HepG2 (cell line): ENCODE results near the gene C16orf54. TPM values are rescaled to one million over a fixed set of nuclear protein-coding genes. Genes with fewer than 3 reads are reported as not detected.

Experiments used
- AHDC1 ChIP-seq: sonication (generic); formaldehyde crosslinking; IDR thresholded peaks from 2 replicates; pipeline ENCODE4 v1.5.1; 2020; ENCODE audit warnings: mild to moderate bottlenecking, missing genetic modification reagents, borderline replicate concordance
- ATF2 ChIP-seq: sonication (generic); formaldehyde crosslinking; IDR thresholded peaks from 2 replicates; pipeline ENCODE4 v1.4.0; 2020; ENCODE audit warnings: missing genetic modification reagents
- ATF7 ChIP-seq, 2 experiments: fragments of 450-650 bp in 1 of 2; sonication (generic) in 1 of 2; formaldehyde crosslinking in 1 of 2; IDR thresholded peaks; 2 replicates each; pipeline versions ENCODE4 v1.4.0 to v1.6.1; 2016 to 2020; ENCODE audit warnings: antibody characterized with exemption in 1 of 2, mild to moderate bottlenecking in 1 of 2, missing genetic modification reagents in 1 of 2
- CEBPB ChIP-seq: IDR thresholded peaks from 2 replicates; pipeline ENCODE4 v1.6.1; 2011; ENCODE audit warnings: low read depth, low read length, improper control_type of control experiment, borderline replicate concordance
- ERF ChIP-seq: IDR thresholded peaks from 2 replicates; pipeline ENCODE4 v1.6.1; 2018; ENCODE audit warnings: missing biosample characterization, missing genetic modification reagents
- HMG20B ChIP-seq: conservative IDR thresholded peaks from 2 replicates; pipeline ENCODE4 v1.6.1; 2016; ENCODE audit warnings: missing genetic modification reagents, missing compliant biosample characterization
- IRF2 ChIP-seq: IDR thresholded peaks from 2 replicates; pipeline ENCODE4 v1.6.1; 2018; ENCODE audit warnings: missing genetic modification reagents, missing compliant biosample characterization
- SIN3B ChIP-seq: fragments of 150-350 bp; IDR thresholded peaks from 2 replicates; pipeline ENCODE4 v1.6.1; 2014; ENCODE audit warnings: low read length
- SKI ChIP-seq: fragments of 450-650 bp; IDR thresholded peaks from one replicate; pipeline ENCODE4 v1.6.1; 2018; ENCODE audit warnings: mild to moderate bottlenecking; ENCODE audit not compliant: partially characterized antibody
- SOX5 ChIP-seq: IDR thresholded peaks from 2 replicates; pipeline ENCODE4 v1.6.1; 2016; ENCODE audit warnings: borderline replicate concordance
- UBTF ChIP-seq: sonication (generic); formaldehyde crosslinking; IDR thresholded peaks from 2 replicates; pipeline ENCODE4 v1.4.0; 2020; ENCODE audit warnings: mild to moderate bottlenecking, missing genetic modification reagents
- ZFX ChIP-seq: sonication (generic); formaldehyde crosslinking; IDR thresholded peaks from 2 replicates; pipeline ENCODE4 v1.4.0; 2020; ENCODE audit warnings: mild to moderate bottlenecking, low read depth, missing genetic modification reagents, moderate library complexity
- ZKSCAN8 ChIP-seq: IDR thresholded peaks from 2 replicates; pipeline ENCODE4 v1.6.1; 2016; ENCODE audit warnings: borderline replicate concordance, missing genetic modification reagents, missing compliant biosample characterization
- ZNF12 ChIP-seq: sonication (generic); formaldehyde crosslinking; IDR thresholded peaks from 2 replicates; pipeline ENCODE4 v1.5.0; 2020; ENCODE audit warnings: missing genetic modification reagents
- ZNF354B ChIP-seq: sonication (generic); formaldehyde crosslinking; IDR thresholded peaks from 2 replicates; pipeline ENCODE4 v1.8.0; 2022; ENCODE audit warnings: mild to moderate bottlenecking, missing genetic modification reagents
- ZNF446 ChIP-seq: sonication (generic); formaldehyde crosslinking; IDR thresholded peaks from 2 replicates; pipeline ENCODE4 v1.5.0; 2020; ENCODE audit warnings: mild to moderate bottlenecking, missing genetic modification reagents
- ZNF557 ChIP-seq: sonication (generic); formaldehyde crosslinking; IDR thresholded peaks from 2 replicates; pipeline ENCODE4 v1.4.0; 2020; ENCODE audit warnings: missing genetic modification reagents
- ZNF580 ChIP-seq: IDR thresholded peaks from 2 replicates; pipeline ENCODE4 v1.6.1; 2016; ENCODE audit warnings: low read depth, borderline replicate concordance
- ZNF629 ChIP-seq: sonication (generic); formaldehyde crosslinking; conservative IDR thresholded peaks from 2 replicates; pipeline ENCODE4 v1.5.0; 2020; ENCODE audit warnings: missing genetic modification reagents
- ZNF672 ChIP-seq: sonication (generic); formaldehyde crosslinking; IDR thresholded peaks from 2 replicates; pipeline ENCODE4 v1.8.1; 2022; ENCODE audit warnings: missing genetic modification reagents
- ZNF775 ChIP-seq: sonication (generic); formaldehyde crosslinking; IDR thresholded peaks from 2 replicates; pipeline ENCODE4 v1.4.0; 2020; ENCODE audit warnings: missing genetic modification reagents, mild to moderate bottlenecking, moderate library complexity, borderline replicate concordance
- polyA plus RNA-seq, 8 experiments: library from polyadenylated mRNA; depleted of rRNA in 3 of 8; stranded (reverse) in 7 of 8; unstranded in 1 of 8; fragments of >200 nt; fragmentation: Illumina TruSeq in 4 of 8; extraction: Trizol in 4 of 8; gene quantifications; 2 replicates each; pipeline versions ENCODE4 v1.2.1 to v1.2.3, GENCODE V29; 2011 to 2016; ENCODE audit warnings: low read depth in 4 of 8, missing spikeins in 1 of 8, mixed read lengths in 1 of 8; ENCODE audit not compliant: insufficient read depth in 1 of 8
- total RNA-seq, 5 experiments: library from RNA; depleted of rRNA; stranded (reverse); fragments of >200 nt; fragmentation: Illumina TruSeq; extraction: Trizol; gene quantifications; 2 replicates each; pipeline ENCODE4 v1.2.3, GENCODE V29; 2016; ENCODE audit warnings: low read depth in 1 of 5

C16orf54 gene
- total and polyA plus RNA-seq, 2 of the 13 experiments (the other 11 are each of a cell fraction or from before 2014, with no cell fraction given): not detected

GRCh38 chr16:29757950-29758466, 12.2 kb upstream of the C16orf54 start (continued):
- TF ChIP-seq HMG20B (CRISPR knock-in tag): peak; percentile 49; the same call in 1 of the 2 replicates
- TF ChIP-seq ATF2 (CRISPR knock-in tag): peak; percentile 93
- no peak for TF ChIP-seq ZNF354B (CRISPR knock-in tag)
- no peak; the same call in 1 of the 2 replicates for TF ChIP-seq AHDC1 (CRISPR knock-in tag)
- TF ChIP-seq ZNF775: 0 out of 2 replicates have a peak, but pooled peaks have one; percentile 78
- TF ChIP-seq ATF7 (IDR thresholded peaks at IDR 0.05): peak; percentile 87
- TF ChIP-seq ATF7 (CRISPR knock-in tag; IDR thresholded peaks at IDR 0.05): peak; percentile 47; the same call in 1 of the 2 replicates
- no peak for TF ChIP-seq ZNF446 (CRISPR knock-in tag)
- peak; percentile 48; the same call in 1 of the 2 replicates for TF ChIP-seq SOX5 (CRISPR knock-in tag)
- TF ChIP-seq ZFX (CRISPR knock-in tag): peak; percentile 68
- 0 out of 2 replicates have a peak, but pooled peaks have one; percentile 50 for TF ChIP-seq ZNF580 (CRISPR knock-in tag)
- TF ChIP-seq ZNF557 (CRISPR knock-in tag): no peak
- no peak for TF ChIP-seq ZNF672 (CRISPR knock-in tag)
- 0 out of 2 replicates have a peak, but pooled peaks have one; percentile 38 for TF ChIP-seq ZKSCAN8 (CRISPR knock-in tag)
- peak; percentile 69 for TF ChIP-seq ERF (CRISPR knock-in tag)
- TF ChIP-seq SIN3B: no peak
- TF ChIP-seq CEBPB: peak; percentile 90; the same call in 1 of the 2 replicates
- 0 out of 2 replicates have a peak, but pooled peaks have one; percentile 35 for TF ChIP-seq ZNF12 (CRISPR knock-in tag)
- TF ChIP-seq SKI: no peak
- TF ChIP-seq UBTF (CRISPR knock-in tag): peak; percentile 27; the same call in 1 of the 2 replicates
- 0 out of 2 replicates have a peak, but pooled peaks have one; percentile 26 for TF ChIP-seq IRF2 (CRISPR knock-in tag)
- no peak; the same call in 1 of the 2 replicates for TF ChIP-seq ZNF629
